GM23338 (cell line): ENCODE measurements around the gene MPDU1. TPM values are rescaled to one million over a fixed set of nuclear protein-coding genes. Genes with fewer than 3 reads are reported as not detected.

Experiments
- ATAC-seq: fragments of 200-7000 bp; cut with Tn5 transposase; 3 replicates; pipeline ENCODE4 v1.9.1; 2020
- DNase-seq: peaks from one replicate; pipeline ENCODE4 v3.0.0-alpha.2; 2015; ENCODE audit warnings: low spot score
- H2AFZ ChIP-seq: fragments of 200-600 bp; sonication (generic); 2 replicates; pipeline ENCODE4 v1.8.0; 2016; ENCODE audit warnings: antibody characterized with exemption, mild to moderate bottlenecking, moderate library complexity
- H3F3A ChIP-seq: fragments of 200-600 bp; sonication (generic); replicated peaks from 2 replicates; pipeline ENCODE4 v1.8.0; 2017; ENCODE audit warnings: antibody characterized with exemption, mixed run types, low read depth
- H3K27ac ChIP-seq: fragments of 200-600 bp; sonication (generic); 2 replicates; pipeline ENCODE4 v1.6.1; 2016; ENCODE audit warnings: low read depth
- H3K27me3 ChIP-seq: fragments of 200-600 bp; sonication (generic); 2 replicates; pipeline ENCODE4 v1.8.0; 2016; ENCODE audit warnings: mild to moderate bottlenecking, mixed run types, moderate library complexity; ENCODE audit not compliant: insufficient read depth
- H3K36me3 ChIP-seq: fragments of 200-600 bp; sonication (generic); 2 replicates; pipeline ENCODE4 v1.8.0; 2016; ENCODE audit warnings: mild to moderate bottlenecking; ENCODE audit not compliant: insufficient read depth
- H3K4me1 ChIP-seq: fragments of 200-600 bp; sonication (generic); 2 replicates; pipeline ENCODE4 v1.8.0; 2016; ENCODE audit warnings: mild to moderate bottlenecking, moderate library complexity; ENCODE audit not compliant: insufficient read depth
- H3K4me2 ChIP-seq: fragments of 200-600 bp; sonication (generic); 2 replicates; pipeline ENCODE4 v1.7.1; 2017; ENCODE audit warnings: mixed run types
- H3K4me3 ChIP-seq: fragments of 200-600 bp; sonication (generic); 2 replicates; pipeline ENCODE4 v1.6.1; 2016; ENCODE audit warnings: mixed run types
- H3K79me2 ChIP-seq: fragments of 200-600 bp; sonication (generic); replicated peaks from 2 replicates; pipeline ENCODE4 v1.8.0; 2017; ENCODE audit warnings: mild to moderate bottlenecking; ENCODE audit not compliant: insufficient read depth
- H3K9me2 ChIP-seq: fragments of 200-600 bp; sonication (generic); 2 replicates; pipeline ENCODE4 v1.8.0; 2017; ENCODE audit not compliant: insufficient read depth
- H4K20me1 ChIP-seq: fragments of 200-600 bp; sonication (generic); replicated peaks from 2 replicates; pipeline ENCODE4 v1.8.0; 2017; ENCODE audit warnings: mild to moderate bottlenecking; ENCODE audit not compliant: insufficient read depth
- H3K27ac Mint-ChIP-seq: 2 replicates; pipeline ENCODE4 v1.8.0; 2020; ENCODE audit warnings: inconsistent platforms, mild to moderate bottlenecking, moderate library complexity, mixed read lengths
- H3K27me3 Mint-ChIP-seq: 3 replicates; pipeline ENCODE4 v1.8.0; 2022; ENCODE audit warnings: low read depth, mild to moderate bottlenecking, moderate library complexity, mixed read lengths, inconsistent platforms; ENCODE audit not compliant: insufficient read depth, poor library complexity
- H3K36me3 Mint-ChIP-seq: 3 replicates; pipeline ENCODE4 v1.8.0; 2021; ENCODE audit warnings: low read depth, mild to moderate bottlenecking, inconsistent platforms, moderate library complexity, mixed read lengths
- H3K4me1 Mint-ChIP-seq: 3 replicates; pipeline ENCODE4 v1.8.0; 2020; ENCODE audit warnings: mild to moderate bottlenecking, inconsistent platforms, mixed read lengths
- H3K4me3 Mint-ChIP-seq: 3 replicates; pipeline ENCODE4 v1.8.0; 2021; ENCODE audit warnings: moderate library complexity, mild to moderate bottlenecking, inconsistent platforms, mixed read lengths
- H3K9me3 Mint-ChIP-seq: 3 replicates; pipeline ENCODE4 v1.8.0; 2020; ENCODE audit warnings: moderate library complexity, mild to moderate bottlenecking, inconsistent platforms, mixed read lengths
- CREB1 ChIP-seq: fragments of 250-450 bp; sonication (Bioruptor Pico); IDR thresholded peaks from 2 replicates; pipeline ENCODE4 v1.5.0; 2020; ENCODE audit warnings: low read depth, mild to moderate bottlenecking, moderate library complexity
- EZH2 ChIP-seq: fragments of 200-600 bp; sonication (generic); IDR thresholded peaks from one replicate; pipeline ENCODE4 v1.8.0; 2017; ENCODE audit warnings: antibody characterized with exemption, mild to moderate bottlenecking, low read depth; ENCODE audit not compliant: unreplicated experiment
- EZH2phosphoT487 ChIP-seq: fragments of 200-600 bp; sonication (generic); IDR thresholded peaks from one replicate; pipeline ENCODE4 v1.8.1; 2018; ENCODE audit warnings: antibody characterized with exemption; ENCODE audit not compliant: unreplicated experiment
- JUNB ChIP-seq: IDR thresholded peaks from one replicate; pipeline ENCODE4 v1.6.1; 2016; ENCODE audit warnings: antibody characterized with exemption; ENCODE audit not compliant: unreplicated experiment
- NANOG ChIP-seq: IDR thresholded peaks from 2 replicates; pipeline ENCODE4 v1.6.1; 2016; ENCODE audit warnings: antibody characterized with exemption, borderline replicate concordance
- POLR2AphosphoS5 ChIP-seq: IDR thresholded peaks from 2 replicates; pipeline ENCODE4 v1.6.1; 2016; ENCODE audit warnings: antibody characterized with exemption, low read depth
- ZNF114 ChIP-seq: fragments of 250-450 bp; sonication (Bioruptor Pico); IDR thresholded peaks from 2 replicates; pipeline ENCODE4 v1.5.0; 2020; ENCODE audit warnings: mild to moderate bottlenecking, moderate library complexity
- ZNF331 ChIP-seq: fragments of 250-450 bp; sonication (Bioruptor Pico); IDR thresholded peaks from 2 replicates; pipeline ENCODE4 v1.5.0; 2020; ENCODE audit warnings: low read depth, mild to moderate bottlenecking, moderate library complexity
- polyA plus RNA-seq: library from polyadenylated mRNA; unstranded; fragments of >200 nt; fragmentation: Nextera tagmentation; extraction: Ambion mirVana; gene quantifications from 2 replicates; pipeline ENCODE4 v1.2.1, GENCODE V29; 2016
- total RNA-seq: library from RNA; depleted of rRNA; stranded (reverse); fragments of >200 nt; shearing (Covaris generic); gene quantifications from 2 replicates; pipeline ENCODE4 v1.2.3, GENCODE V29; 2014
- TF ChIP-seq, protein P1 (sequence below): IDR thresholded peaks from 2 replicates; pipeline ENCODE4 v1.6.1; 2016; ENCODE audit warnings: antibody characterized with exemption
- TF ChIP-seq, protein P2 (sequence below), 2 experiments: fragments of 200-600 bp in 1 of 2; sonication (generic) in 1 of 2; conservative IDR thresholded peaks; 2 replicates each; pipeline versions ENCODE4 v1.5.1 to v1.6.1; 2016 to 2017; ENCODE audit warnings: antibody characterized with exemption in 2 of 2, low read depth in 2 of 2, mild to moderate bottlenecking in 2 of 2, moderate library complexity in 1 of 2
- TF ChIP-seq, protein P3 (sequence below): fragments of 250-450 bp; sonication (Bioruptor Pico); IDR thresholded peaks from 2 replicates; pipeline ENCODE4 v1.5.0; 2020; ENCODE audit warnings: mild to moderate bottlenecking, moderate library complexity
- TF ChIP-seq, protein P4 (sequence below): IDR thresholded peaks from one replicate; pipeline ENCODE4 v1.6.1; 2018; ENCODE audit warnings: antibody characterized with exemption; ENCODE audit not compliant: unreplicated experiment

Gene MPDU1
- total and polyA plus RNA-seq, 2 experiments from 2014 or later, result 65.1 to 216 TPM

DNA sequence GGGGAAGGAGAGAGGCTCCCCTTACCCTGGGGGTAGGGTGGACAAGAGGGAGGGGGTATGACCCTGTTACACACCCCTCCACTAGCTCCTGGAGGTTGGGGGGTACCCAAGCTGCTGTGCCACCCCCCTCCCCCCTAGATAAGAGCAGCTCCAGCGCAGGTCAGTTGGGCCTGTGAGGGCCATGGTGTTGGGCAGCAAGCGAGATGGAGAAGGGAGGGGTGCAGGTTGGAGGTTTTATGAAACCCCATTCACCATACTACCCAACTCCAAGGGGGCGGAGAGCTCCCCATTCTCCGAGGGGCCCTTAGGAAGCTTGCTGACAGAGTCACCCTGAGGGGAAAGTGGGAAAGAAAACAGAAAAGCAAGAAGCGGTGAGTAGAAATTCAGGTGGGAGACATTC lies 7.9 kb downstream of the MPDU1 start (continued):
- TF ChIP-seq EZH2 (no peak), JUNB (no peak), NANOG (no peak), EZH2phosphoT487 (no peak), CREB1 (CRISPR knock-in tag) (no peak)
- TF ChIP-seq, protein P1, sequence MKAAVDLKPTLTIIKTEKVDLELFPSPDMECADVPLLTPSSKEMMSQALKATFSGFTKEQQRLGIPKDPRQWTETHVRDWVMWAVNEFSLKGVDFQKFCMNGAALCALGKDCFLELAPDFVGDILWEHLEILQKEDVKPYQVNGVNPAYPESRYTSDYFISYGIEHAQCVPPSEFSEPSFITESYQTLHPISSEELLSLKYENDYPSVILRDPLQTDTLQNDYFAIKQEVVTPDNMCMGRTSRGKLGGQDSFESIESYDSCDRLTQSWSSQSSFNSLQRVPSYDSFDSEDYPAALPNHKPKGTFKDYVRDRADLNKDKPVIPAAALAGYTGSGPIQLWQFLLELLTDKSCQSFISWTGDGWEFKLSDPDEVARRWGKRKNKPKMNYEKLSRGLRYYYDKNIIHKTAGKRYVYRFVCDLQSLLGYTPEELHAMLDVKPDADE, result no peak
- TF ChIP-seq, protein P2, sequence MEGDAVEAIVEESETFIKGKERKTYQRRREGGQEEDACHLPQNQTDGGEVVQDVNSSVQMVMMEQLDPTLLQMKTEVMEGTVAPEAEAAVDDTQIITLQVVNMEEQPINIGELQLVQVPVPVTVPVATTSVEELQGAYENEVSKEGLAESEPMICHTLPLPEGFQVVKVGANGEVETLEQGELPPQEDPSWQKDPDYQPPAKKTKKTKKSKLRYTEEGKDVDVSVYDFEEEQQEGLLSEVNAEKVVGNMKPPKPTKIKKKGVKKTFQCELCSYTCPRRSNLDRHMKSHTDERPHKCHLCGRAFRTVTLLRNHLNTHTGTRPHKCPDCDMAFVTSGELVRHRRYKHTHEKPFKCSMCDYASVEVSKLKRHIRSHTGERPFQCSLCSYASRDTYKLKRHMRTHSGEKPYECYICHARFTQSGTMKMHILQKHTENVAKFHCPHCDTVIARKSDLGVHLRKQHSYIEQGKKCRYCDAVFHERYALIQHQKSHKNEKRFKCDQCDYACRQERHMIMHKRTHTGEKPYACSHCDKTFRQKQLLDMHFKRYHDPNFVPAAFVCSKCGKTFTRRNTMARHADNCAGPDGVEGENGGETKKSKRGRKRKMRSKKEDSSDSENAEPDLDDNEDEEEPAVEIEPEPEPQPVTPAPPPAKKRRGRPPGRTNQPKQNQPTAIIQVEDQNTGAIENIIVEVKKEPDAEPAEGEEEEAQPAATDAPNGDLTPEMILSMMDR (conservative IDR thresholded peaks at IDR 0.05; ENCODE audit: low read depth in 2 of 2), result no peak

DNA sequence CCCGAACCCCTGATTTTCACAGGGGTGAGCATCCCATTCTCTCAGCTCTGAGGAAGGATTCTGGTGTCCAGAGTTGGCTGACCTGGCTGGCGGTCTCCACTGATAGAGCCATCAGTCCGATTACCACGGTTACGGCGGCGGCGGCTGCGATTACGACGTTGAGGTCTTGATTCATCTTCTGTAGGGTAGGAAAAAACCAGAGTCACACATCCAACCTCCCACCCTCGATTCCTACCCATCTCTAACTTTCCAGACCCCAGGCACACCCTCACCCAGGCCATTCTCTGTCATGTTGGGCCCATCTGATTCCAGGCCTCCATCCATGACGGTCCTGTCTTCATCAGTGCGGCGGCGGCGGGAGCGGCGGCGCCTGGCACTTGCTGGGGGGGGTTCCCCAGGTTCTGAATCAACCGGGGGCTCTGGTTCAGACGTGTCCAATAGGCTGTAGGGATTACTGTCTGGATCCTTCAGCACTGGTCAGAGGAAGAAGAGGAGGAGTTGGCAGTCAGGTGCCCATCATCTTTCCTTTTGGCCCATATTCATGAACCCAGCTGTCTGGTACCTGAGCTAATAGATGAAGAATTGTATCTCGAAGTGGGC lies 8.9 kb downstream of the MPDU1 start:
- TF ChIP-seq ZNF114 (CRISPR knock-in tag) (no peak), ZNF331 (CRISPR knock-in tag) (no peak), JUNB (no peak), POLR2AphosphoS5 (no peak)
- TF ChIP-seq, protein P3, sequence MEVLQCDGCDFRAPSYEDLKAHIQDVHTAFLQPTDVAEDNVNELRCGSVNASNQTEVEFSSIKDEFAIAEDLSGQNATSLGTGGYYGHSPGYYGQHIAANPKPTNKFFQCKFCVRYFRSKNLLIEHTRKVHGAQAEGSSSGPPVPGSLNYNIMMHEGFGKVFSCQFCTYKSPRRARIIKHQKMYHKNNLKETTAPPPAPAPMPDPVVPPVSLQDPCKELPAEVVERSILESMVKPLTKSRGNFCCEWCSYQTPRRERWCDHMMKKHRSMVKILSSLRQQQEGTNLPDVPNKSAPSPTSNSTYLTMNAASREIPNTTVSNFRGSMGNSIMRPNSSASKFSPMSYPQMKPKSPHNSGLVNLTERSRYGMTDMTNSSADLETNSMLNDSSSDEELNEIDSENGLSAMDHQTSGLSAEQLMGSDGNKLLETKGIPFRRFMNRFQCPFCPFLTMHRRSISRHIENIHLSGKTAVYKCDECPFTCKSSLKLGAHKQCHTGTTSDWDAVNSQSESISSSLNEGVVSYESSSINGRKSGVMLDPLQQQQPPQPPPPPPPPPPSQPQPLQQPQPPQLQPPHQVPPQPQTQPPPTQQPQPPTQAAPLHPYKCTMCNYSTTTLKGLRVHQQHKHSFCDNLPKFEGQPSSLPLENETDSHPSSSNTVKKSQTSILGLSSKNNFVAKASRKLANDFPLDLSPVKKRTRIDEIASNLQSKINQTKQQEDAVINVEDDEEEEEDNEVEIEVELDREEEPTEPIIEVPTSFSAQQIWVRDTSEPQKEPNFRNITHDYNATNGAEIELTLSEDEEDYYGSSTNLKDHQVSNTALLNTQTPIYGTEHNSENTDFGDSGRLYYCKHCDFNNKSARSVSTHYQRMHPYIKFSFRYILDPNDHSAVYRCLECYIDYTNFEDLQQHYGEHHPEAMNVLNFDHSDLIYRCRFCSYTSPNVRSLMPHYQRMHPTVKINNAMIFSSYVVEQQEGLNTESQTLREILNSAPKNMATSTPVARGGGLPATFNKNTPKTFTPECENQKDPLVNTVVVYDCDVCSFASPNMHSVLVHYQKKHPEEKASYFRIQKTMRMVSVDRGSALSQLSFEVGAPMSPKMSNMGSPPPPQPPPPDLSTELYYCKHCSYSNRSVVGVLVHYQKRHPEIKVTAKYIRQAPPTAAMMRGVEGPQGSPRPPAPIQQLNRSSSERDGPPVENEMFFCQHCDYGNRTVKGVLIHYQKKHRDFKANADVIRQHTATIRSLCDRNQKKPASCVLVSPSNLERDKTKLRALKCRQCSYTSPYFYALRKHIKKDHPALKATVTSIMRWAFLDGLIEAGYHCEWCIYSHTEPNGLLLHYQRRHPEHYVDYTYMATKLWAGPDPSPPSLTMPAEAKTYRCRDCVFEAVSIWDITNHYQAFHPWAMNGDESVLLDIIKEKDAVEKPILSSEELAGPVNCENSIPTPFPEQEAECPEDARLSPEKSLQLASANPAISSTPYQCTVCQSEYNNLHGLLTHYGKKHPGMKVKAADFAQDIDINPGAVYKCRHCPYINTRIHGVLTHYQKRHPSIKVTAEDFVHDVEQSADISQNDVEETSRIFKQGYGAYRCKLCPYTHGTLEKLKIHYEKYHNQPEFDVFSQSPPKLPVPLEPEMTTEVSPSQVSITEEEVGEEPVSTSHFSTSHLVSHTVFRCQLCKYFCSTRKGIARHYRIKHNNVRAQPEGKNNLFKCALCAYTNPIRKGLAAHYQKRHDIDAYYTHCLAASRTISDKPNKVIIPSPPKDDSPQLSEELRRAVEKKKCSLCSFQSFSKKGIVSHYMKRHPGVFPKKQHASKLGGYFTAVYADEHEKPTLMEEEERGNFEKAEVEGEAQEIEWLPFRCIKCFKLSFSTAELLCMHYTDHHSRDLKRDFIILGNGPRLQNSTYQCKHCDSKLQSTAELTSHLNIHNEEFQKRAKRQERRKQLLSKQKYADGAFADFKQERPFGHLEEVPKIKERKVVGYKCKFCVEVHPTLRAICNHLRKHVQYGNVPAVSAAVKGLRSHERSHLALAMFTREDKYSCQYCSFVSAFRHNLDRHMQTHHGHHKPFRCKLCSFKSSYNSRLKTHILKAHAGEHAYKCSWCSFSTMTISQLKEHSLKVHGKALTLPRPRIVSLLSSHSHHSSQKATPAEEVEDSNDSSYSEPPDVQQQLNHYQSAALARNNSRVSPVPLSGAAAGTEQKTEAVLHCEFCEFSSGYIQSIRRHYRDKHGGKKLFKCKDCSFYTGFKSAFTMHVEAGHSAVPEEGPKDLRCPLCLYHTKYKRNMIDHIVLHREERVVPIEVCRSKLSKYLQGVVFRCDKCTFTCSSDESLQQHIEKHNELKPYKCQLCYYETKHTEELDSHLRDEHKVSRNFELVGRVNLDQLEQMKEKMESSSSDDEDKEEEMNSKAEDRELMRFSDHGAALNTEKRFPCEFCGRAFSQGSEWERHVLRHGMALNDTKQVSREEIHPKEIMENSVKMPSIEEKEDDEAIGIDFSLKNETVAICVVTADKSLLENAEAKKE (CRISPR knock-in tag), result no peak
- TF ChIP-seq, protein P4, sequence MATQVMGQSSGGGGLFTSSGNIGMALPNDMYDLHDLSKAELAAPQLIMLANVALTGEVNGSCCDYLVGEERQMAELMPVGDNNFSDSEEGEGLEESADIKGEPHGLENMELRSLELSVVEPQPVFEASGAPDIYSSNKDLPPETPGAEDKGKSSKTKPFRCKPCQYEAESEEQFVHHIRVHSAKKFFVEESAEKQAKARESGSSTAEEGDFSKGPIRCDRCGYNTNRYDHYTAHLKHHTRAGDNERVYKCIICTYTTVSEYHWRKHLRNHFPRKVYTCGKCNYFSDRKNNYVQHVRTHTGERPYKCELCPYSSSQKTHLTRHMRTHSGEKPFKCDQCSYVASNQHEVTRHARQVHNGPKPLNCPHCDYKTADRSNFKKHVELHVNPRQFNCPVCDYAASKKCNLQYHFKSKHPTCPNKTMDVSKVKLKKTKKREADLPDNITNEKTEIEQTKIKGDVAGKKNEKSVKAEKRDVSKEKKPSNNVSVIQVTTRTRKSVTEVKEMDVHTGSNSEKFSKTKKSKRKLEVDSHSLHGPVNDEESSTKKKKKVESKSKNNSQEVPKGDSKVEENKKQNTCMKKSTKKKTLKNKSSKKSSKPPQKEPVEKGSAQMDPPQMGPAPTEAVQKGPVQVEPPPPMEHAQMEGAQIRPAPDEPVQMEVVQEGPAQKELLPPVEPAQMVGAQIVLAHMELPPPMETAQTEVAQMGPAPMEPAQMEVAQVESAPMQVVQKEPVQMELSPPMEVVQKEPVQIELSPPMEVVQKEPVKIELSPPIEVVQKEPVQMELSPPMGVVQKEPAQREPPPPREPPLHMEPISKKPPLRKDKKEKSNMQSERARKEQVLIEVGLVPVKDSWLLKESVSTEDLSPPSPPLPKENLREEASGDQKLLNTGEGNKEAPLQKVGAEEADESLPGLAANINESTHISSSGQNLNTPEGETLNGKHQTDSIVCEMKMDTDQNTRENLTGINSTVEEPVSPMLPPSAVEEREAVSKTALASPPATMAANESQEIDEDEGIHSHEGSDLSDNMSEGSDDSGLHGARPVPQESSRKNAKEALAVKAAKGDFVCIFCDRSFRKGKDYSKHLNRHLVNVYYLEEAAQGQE, result no peak
- H3K4me3 ChIP-seq, result no peak overlapping the region
- H3K27ac ChIP-seq, result 0 out of 2 replicates have a peak overlapping the region, but pooled peaks have one; percentile 97
- no peak overlapping the region for H2AFZ ChIP-seq
- Mint-ChIP-seq H3K4me3 (no peak overlapping the region), H3K4me1 (peaks cover 29% of the 10 kb centered on the region), H3K36me3 (peaks cover 68% of the 10 kb centered on the region), H3K27me3 (peaks cover 15% of the 10 kb centered on the region), H3K27ac (no peak overlapping the region), H3K9me3 (no peaks in the 10 kb centered on the region)
- H3K36me3 ChIP-seq, result peaks cover 32% of the 10 kb centered on the region
- H3F3A ChIP-seq, result peaks cover 32% of the 10 kb centered on the region
- H3K27me3 ChIP-seq, result no peaks in the 10 kb centered on the region
- ATAC-seq (no peak), DNase-seq (no peak)
- no peak overlapping the region for H3K4me2 ChIP-seq
- H4K20me1 ChIP-seq, result no peaks in the 10 kb centered on the region; the same call in 1 of the 2 replicates
- H3K9me2 ChIP-seq, result no peaks in the 10 kb centered on the region
- no peaks in the 10 kb centered on the region for H3K79me2 ChIP-seq
- H3K4me1 ChIP-seq, result peaks cover 14% of the 10 kb centered on the region
